ENCODE measurements around the gene CLDN6.

GRCh38 chr16:3062553-3062952 lies 44.6 kb upstream of the CLDN6 start:
- no peak for TF ChIP-seq ZNF263 (CRISPR knock-in tag; IDR thresholded peaks at IDR 0.05; ENCODE audit: borderline replicate concordance)
- no peak for TF ChIP-seq EP400 (IDR thresholded peaks at IDR 0.05)
- TF ChIP-seq STAT5B (CRISPR knock-in tag; IDR thresholded peaks at IDR 0.05) = no peak
- TF ChIP-seq ZNF644 (tag; IDR thresholded peaks at IDR 0.05; ENCODE audit: low read depth) = no peak
- no peak for TF ChIP-seq ZNF75A (CRISPR knock-in tag; IDR thresholded peaks at IDR 0.05)
- no peak for TF ChIP-seq MTF1 (CRISPR knock-in tag; IDR thresholded peaks at IDR 0.05; ENCODE audit: borderline replicate concordance)
- no peak for TF ChIP-seq CTCF (IDR thresholded peaks at IDR 0.05 in 2 of 3, conservative IDR thresholded peaks at IDR 0.05 in 1 of 3; ENCODE audit: insufficient read depth in 2 of 3, low read depth in 1 of 3, low read length in 3 of 3)
- no peak for TF ChIP-seq FOXJ3 (CRISPR knock-in tag; IDR thresholded peaks at IDR 0.05)

Data from K562 (cell line).